Fibroblast of the aortic adventitia (primary cell): ENCODE results near the gene TMCC1. TPM values are rescaled to one million over a fixed set of nuclear protein-coding genes. Genes with fewer than 3 reads are reported as not detected.
"Not testable (repeated sequence)": the region's sequence is repeated elsewhere in the genome, so short reads cannot be mapped to it uniquely, and the experiment has no call there.

ENCODE experiments used
- DNase-seq: peaks from one replicate; pipeline ENCODE4 v3.0.0-alpha.2; 2010; ENCODE audit warnings: low read depth
- H3K4me3 ChIP-seq: 2 replicates; pipeline ENCODE4 v1.5.1; 2011; ENCODE audit warnings: low read depth, mild to moderate bottlenecking, control low read depth, low read length, moderate library complexity
- total RNA-seq: library from RNA; depleted of rRNA; stranded (reverse); fragments of >200 nt; gene quantifications from 2 replicates; pipeline ENCODE4 v1.2.3, GENCODE V29; 2012; ENCODE audit warnings: low replicate concordance
- TF ChIP-seq, protein P1 (sequence below): IDR thresholded peaks from 2 replicates; pipeline ENCODE4 v1.5.1; 2011; ENCODE audit warnings: mild to moderate bottlenecking, low read length, control low read depth, inconsistent platforms; ENCODE audit not compliant: insufficient read depth

TMCC1 gene
- total RNA-seq, 1 donor, result 16.9 TPM

- TF ChIP-seq, protein P1, sequence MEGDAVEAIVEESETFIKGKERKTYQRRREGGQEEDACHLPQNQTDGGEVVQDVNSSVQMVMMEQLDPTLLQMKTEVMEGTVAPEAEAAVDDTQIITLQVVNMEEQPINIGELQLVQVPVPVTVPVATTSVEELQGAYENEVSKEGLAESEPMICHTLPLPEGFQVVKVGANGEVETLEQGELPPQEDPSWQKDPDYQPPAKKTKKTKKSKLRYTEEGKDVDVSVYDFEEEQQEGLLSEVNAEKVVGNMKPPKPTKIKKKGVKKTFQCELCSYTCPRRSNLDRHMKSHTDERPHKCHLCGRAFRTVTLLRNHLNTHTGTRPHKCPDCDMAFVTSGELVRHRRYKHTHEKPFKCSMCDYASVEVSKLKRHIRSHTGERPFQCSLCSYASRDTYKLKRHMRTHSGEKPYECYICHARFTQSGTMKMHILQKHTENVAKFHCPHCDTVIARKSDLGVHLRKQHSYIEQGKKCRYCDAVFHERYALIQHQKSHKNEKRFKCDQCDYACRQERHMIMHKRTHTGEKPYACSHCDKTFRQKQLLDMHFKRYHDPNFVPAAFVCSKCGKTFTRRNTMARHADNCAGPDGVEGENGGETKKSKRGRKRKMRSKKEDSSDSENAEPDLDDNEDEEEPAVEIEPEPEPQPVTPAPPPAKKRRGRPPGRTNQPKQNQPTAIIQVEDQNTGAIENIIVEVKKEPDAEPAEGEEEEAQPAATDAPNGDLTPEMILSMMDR, result no peak
- H3K4me3 ChIP-seq, result no peak overlapping the region
- DNase-seq, result no peak
Observed at GRCh38 chr3:129768728-129769127, 124.8 kb downstream of the TMCC1 start.

- TF ChIP-seq, protein P1, result no peak
- H3K4me3 ChIP-seq, result no peak overlapping the region
- no peak for DNase-seq
Observed at GRCh38 chr3:129766135-129766534, 127.4 kb downstream of the TMCC1 start.

DNA sequence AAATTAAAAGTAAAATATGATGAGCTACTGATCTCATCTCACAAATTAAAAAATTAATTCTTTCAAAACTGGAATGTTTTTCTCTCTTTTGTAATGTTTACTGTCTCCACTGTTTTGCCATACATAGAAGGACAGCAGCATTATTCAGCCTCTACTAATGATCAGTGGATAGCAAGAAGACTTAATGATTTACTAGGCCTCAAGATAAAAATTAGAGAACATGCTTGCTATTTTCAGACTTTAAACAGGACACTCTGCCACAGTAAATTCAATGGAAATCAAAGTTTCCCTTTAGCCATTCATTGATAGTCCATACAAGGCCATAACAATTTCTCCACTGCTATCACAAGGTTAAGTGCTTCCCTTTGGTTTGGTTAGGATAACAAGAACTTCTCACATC, 129.4 kb downstream of the TMCC1 start:
- DNase-seq, result no peak
- TF ChIP-seq, protein P1, result no peak
- H3K4me3 ChIP-seq, result no peak overlapping the region

DNA sequence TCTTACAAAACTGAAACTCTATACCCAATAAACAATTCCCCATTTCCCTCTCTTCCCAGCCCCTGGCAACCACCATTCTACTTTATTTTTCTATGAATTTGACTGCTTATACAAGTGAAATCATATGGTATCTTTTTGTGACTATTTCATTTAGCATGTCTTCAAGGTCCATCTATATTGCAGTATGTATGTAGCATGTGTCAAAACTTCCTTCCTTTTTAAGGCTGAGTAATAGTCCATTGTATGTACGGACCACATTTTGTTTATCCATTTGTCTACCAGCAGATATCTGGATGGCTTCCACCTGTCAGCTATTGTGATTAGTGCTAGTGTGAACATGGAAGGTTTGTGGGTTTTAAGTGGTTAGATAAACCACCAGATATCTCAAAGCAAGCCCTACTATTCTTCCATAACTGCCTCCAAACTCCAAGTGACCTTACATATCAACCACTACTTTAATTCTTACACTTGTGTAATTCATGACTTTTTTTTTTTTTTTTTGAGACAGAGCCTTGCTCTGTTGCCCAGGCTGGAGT, 134.7 kb downstream of the TMCC1 start:
- H3K4me3 ChIP-seq, result no peak overlapping the region
- DNase-seq, result no peak
- TF ChIP-seq, protein P1, result no peak

DNA sequence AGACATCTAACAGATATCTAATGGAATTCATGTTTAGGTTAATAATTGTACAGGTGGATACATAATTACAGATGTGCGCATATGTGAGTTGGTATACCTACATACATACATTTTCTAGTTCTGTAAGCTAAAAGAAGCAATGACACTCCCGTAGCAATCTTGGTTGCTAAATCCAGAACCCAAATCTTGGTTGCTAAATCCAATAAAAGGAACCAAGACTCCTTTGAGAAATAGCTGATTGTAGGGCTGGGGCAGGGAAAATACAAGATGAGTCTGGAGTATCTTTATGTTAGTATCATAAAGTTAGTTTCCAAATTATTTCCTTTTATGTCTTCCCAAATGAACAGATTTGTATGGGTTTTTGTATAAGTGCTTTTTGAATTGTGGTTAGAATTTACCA, 135.2 kb downstream of the TMCC1 start:
- DNase-seq, result no peak
- TF ChIP-seq, protein P1, result no peak
- no peak overlapping the region for H3K4me3 ChIP-seq

GRCh38 chr3:129756871-129757270, 136.6 kb downstream of the TMCC1 start:
- no peak overlapping the region for H3K4me3 ChIP-seq
- TF ChIP-seq, protein P1, result no peak
- peak; percentile 59 for DNase-seq

- H3K4me3 ChIP-seq, DNase-seq: not testable (repeated sequence)
Observed at GRCh38 chr3:129751105-129751504, 142.4 kb downstream of the TMCC1 start.
